Mesenchymal stem cell (in vitro differentiated cells and primary cell): ENCODE measurements around the gene RABEP2.

Experiments
- DNase-seq: peaks from one replicate; pipeline ENCODE4 v3.0.0-alpha.2; 2013
- H2AFZ ChIP-seq: one replicate; pipeline ENCODE4 v1.6.1; 2013; ENCODE audit warnings: low read depth, mild to moderate bottlenecking, control low read depth, inconsistent platforms, low read length, moderate library complexity
- H2AK5ac ChIP-seq: 2 replicates; pipeline ENCODE4 v1.6.1; 2013; ENCODE audit warnings: low read length, moderate library complexity, mild to moderate bottlenecking, inconsistent platforms; ENCODE audit not compliant: severe bottlenecking
- H2BK120ac ChIP-seq: one replicate; pipeline ENCODE4 v1.6.1; 2013; ENCODE audit warnings: low read depth, mild to moderate bottlenecking, inconsistent platforms, low read length, moderate library complexity
- H2BK12ac ChIP-seq, 2 experiments: one replicate each; pipeline ENCODE4 v1.6.1; 2013; ENCODE audit warnings: inconsistent platforms in 2 of 2, low read length in 2 of 2, mild to moderate bottlenecking in 2 of 2, moderate library complexity in 2 of 2, control low read depth in 1 of 2
- H2BK15ac ChIP-seq: one replicate; pipeline ENCODE4 v1.6.1; 2013; ENCODE audit warnings: mild to moderate bottlenecking, low read depth, inconsistent platforms; ENCODE audit not compliant: poor library complexity, severe bottlenecking
- H2BK5ac ChIP-seq: 2 replicates; pipeline ENCODE4 v1.6.1; 2013; ENCODE audit warnings: low read depth, mild to moderate bottlenecking, low read length, control low read depth, inconsistent platforms; ENCODE audit not compliant: poor library complexity, severe bottlenecking
- H3K14ac ChIP-seq, 2 experiments: one replicate each; pipeline ENCODE4 v1.6.1; 2013; ENCODE audit warnings: inconsistent platforms in 2 of 2, low read length in 2 of 2, control low read depth in 1 of 2, mild to moderate bottlenecking in 1 of 2, moderate library complexity in 1 of 2
- H3K18ac ChIP-seq, 2 experiments: one replicate each; pipeline ENCODE4 v1.6.1; 2013; ENCODE audit warnings: inconsistent platforms in 2 of 2, low read length in 2 of 2, control low read depth in 1 of 2, low read depth in 1 of 2, mild to moderate bottlenecking in 1 of 2
- H3K23ac ChIP-seq, 2 experiments: one replicate each; pipeline ENCODE4 v1.6.1; 2013; ENCODE audit warnings: inconsistent platforms in 2 of 2, low read length in 2 of 2, mild to moderate bottlenecking in 2 of 2, moderate library complexity in 2 of 2, control low read depth in 1 of 2
- H3K27ac ChIP-seq: 2 replicates; pipeline ENCODE4 v1.5.1; 2013; ENCODE audit warnings: mild to moderate bottlenecking, moderate library complexity, low read length, control low read depth, inconsistent platforms; ENCODE audit not compliant: poor library complexity, severe bottlenecking
- H3K27me3 ChIP-seq, 2 experiments: 2 replicates each; pipeline versions ENCODE4 v1.6.1 to v1.7.0; 2013; ENCODE audit warnings: low read length in 2 of 2, mild to moderate bottlenecking in 2 of 2, moderate library complexity in 2 of 2, control low read depth in 1 of 2, inconsistent platforms in 1 of 2; ENCODE audit not compliant: control insufficient read depth in 1 of 2, insufficient read depth in 1 of 2
- H3K36me3 ChIP-seq, 2 experiments: 2 replicates each; pipeline versions ENCODE4 v1.6.1 to v1.7.0; 2013; ENCODE audit warnings: low read length in 2 of 2, control low read depth in 1 of 2, inconsistent platforms in 1 of 2, low read depth in 1 of 2, mild to moderate bottlenecking in 1 of 2; ENCODE audit not compliant: insufficient read depth in 2 of 2, control insufficient read depth in 1 of 2
- H3K4ac ChIP-seq, 2 experiments: one replicate each; pipeline ENCODE4 v1.6.1; 2013; ENCODE audit warnings: inconsistent platforms in 2 of 2, low read length in 2 of 2, mild to moderate bottlenecking in 2 of 2, moderate library complexity in 2 of 2, control low read depth in 1 of 2, low read depth in 1 of 2
- H3K4me1 ChIP-seq: 2 replicates; pipeline ENCODE4 v1.6.1; 2013; ENCODE audit warnings: low read depth, low read length, control low read depth; ENCODE audit not compliant: control insufficient read depth, insufficient read depth
- H3K4me2 ChIP-seq: 2 replicates; pipeline ENCODE4 v1.6.1; 2013; ENCODE audit warnings: low read length, mild to moderate bottlenecking, inconsistent platforms; ENCODE audit not compliant: poor library complexity, severe bottlenecking
- H3K4me3 ChIP-seq, 2 experiments: 2 replicates each; pipeline versions ENCODE4 v1.5.1 to v1.7.0; 2013; ENCODE audit warnings: low read length in 2 of 2, mild to moderate bottlenecking in 2 of 2, control low read depth in 1 of 2, low read depth in 1 of 2; ENCODE audit not compliant: insufficient read depth in 1 of 2
- H3K79me1 ChIP-seq: replicated peaks from 2 replicates; pipeline ENCODE4 v1.6.1; 2013; ENCODE audit warnings: mild to moderate bottlenecking, control low read depth, low read length, inconsistent platforms; ENCODE audit not compliant: poor library complexity, severe bottlenecking
- H3K9ac ChIP-seq: 2 replicates; pipeline ENCODE4 v1.7.0; 2013; ENCODE audit warnings: mild to moderate bottlenecking, low read length, moderate library complexity
- H3K9me3 ChIP-seq: 2 replicates; pipeline ENCODE4 v1.7.0; 2013; ENCODE audit warnings: mild to moderate bottlenecking, low read length; ENCODE audit not compliant: control insufficient read depth
- H4K8ac ChIP-seq: one replicate; pipeline ENCODE4 v1.6.1; 2013; ENCODE audit warnings: inconsistent platforms, mild to moderate bottlenecking, low read length, moderate library complexity
- H4K91ac ChIP-seq: one replicate; pipeline ENCODE4 v1.6.1; 2013; ENCODE audit warnings: mild to moderate bottlenecking, low read length, inconsistent platforms
- WGBS: methylation state at CpG from one replicate; pipeline ENCODE4 v1.1.7; 2013; ENCODE audit warnings: mixed read lengths; 5-methylcytosine and 5-hydroxymethylcytosine counted together

RABEP2 gene

GRCh38 chr16:28967156-28967555 lies 42.1 kb upstream of the RABEP2 start:
- WGBS = 71% methylated on average over 3 of the region's 4 CpGs
- Histone ChIP-seq H3K4me1 (no peaks in the 10 kb centered on the region), H3K14ac (no peak overlapping the region), H3K79me1 (peaks cover 7% of the 10 kb centered on the region), H3K4me3 (no peak overlapping the region), H3K27me3 (no peaks in the 10 kb centered on the region), H3K4me2 (no peak overlapping the region), H2BK120ac (no peak overlapping the region), H3K18ac (no peak overlapping the region), H4K91ac (no peak overlapping the region), H2BK12ac (no peak overlapping the region), H2AK5ac (no peak overlapping the region), H4K8ac (no peak overlapping the region), H3K23ac (no peak overlapping the region), H3K27ac (no peak overlapping the region), H2BK5ac (no peak overlapping the region), H2BK15ac (no peak overlapping the region), H2AFZ (no peak overlapping the region), H3K9ac (no peak overlapping the region), H3K36me3 (peaks cover 26 to 31% of the 10 kb centered on the region in 2 experiments), H3K9me3 (no peaks in the 10 kb centered on the region), H3K4ac (no peak overlapping the region)
- DNase-seq = no peak

GRCh38 chr16:28964496-28964895 lies 39.5 kb upstream of the RABEP2 start:
- Histone ChIP-seq H3K23ac (no peak overlapping the region), H3K14ac (no peak overlapping the region), H3K36me3 (peaks cover 35 to 52% of the 10 kb centered on the region in 2 experiments), H2AK5ac (no peak overlapping the region), H3K4ac (no peak overlapping the region), H3K4me1 (no peaks in the 10 kb centered on the region), H4K91ac (no peak overlapping the region), H3K9ac (no peak overlapping the region), H2BK15ac (no peak overlapping the region), H3K18ac (no peak overlapping the region), H3K4me2 (no peak overlapping the region), H2AFZ (no peak overlapping the region), H3K27ac (no peak overlapping the region), H3K9me3 (no peaks in the 10 kb centered on the region), H3K79me1 (peaks cover 15% of the 10 kb centered on the region), H2BK120ac (no peak overlapping the region), H4K8ac (no peak overlapping the region), H3K27me3 (no peaks in the 10 kb centered on the region), H2BK12ac (no peak overlapping the region), H3K4me3 (no peak overlapping the region), H2BK5ac (no peak overlapping the region)
- no peak for DNase-seq
- WGBS = 100% methylated on average over 2 of the region's 2 CpGs

GRCh38 chr16:28964072-28964471 lies 39.0 kb upstream of the RABEP2 start:
- Histone ChIP-seq H3K27ac (no peak overlapping the region), H3K4me3 (no peak overlapping the region), H3K9me3 (no peaks in the 10 kb centered on the region), H3K18ac (no peak overlapping the region), H3K4me2 (no peak overlapping the region), H3K23ac (no peak overlapping the region), H2BK5ac (no peak overlapping the region), H3K79me1 (peaks cover 17% of the 10 kb centered on the region), H2BK15ac (no peak overlapping the region), H3K27me3 (no peaks in the 10 kb centered on the region), H2BK120ac (no peak overlapping the region), H3K9ac (no peak overlapping the region), H2AFZ (no peak overlapping the region), H3K4me1 (no peaks in the 10 kb centered on the region), H3K14ac (no peak overlapping the region), H4K8ac (no peak overlapping the region), H2AK5ac (no peak overlapping the region), H3K36me3 (peaks cover 36 to 56% of the 10 kb centered on the region in 2 experiments), H2BK12ac (no peak overlapping the region), H3K4ac (no peak overlapping the region), H4K91ac (no peak overlapping the region)
- DNase-seq = no peak
- 100% methylated on average over 2 of the region's 3 CpGs for WGBS

GRCh38 chr16:28958836-28959235 lies 33.8 kb upstream of the RABEP2 start:
- no peak overlapping the region for H3K23ac ChIP-seq
- no peak overlapping the region for H2AFZ ChIP-seq

More at GRCh38 chr16:28958836-28959235, 33.8 kb upstream of the RABEP2 start:
- peaks cover 74 to 85% of the 10 kb centered on the region in 2 experiments for H3K36me3 ChIP-seq
- H3K14ac ChIP-seq = no peak overlapping the region
- H2BK120ac ChIP-seq = no peak overlapping the region
- no peak overlapping the region for H4K8ac ChIP-seq
- H3K9ac ChIP-seq = no peak overlapping the region
- no peaks in the 10 kb centered on the region for H3K4me1 ChIP-seq
- no peak overlapping the region for H2BK5ac ChIP-seq
- no peak overlapping the region for H4K91ac ChIP-seq
- no peak overlapping the region for H3K4ac ChIP-seq
- no peak overlapping the region for H3K27ac ChIP-seq
- no peak overlapping the region for H3K18ac ChIP-seq
- WGBS = 99% methylated on average over 5 of the region's 6 CpGs
- no peaks in the 10 kb centered on the region for H3K27me3 ChIP-seq
- H3K79me1 ChIP-seq = peaks cover 39% of the 10 kb centered on the region
- no peak overlapping the region for H2AK5ac ChIP-seq
- H2BK15ac ChIP-seq = no peak overlapping the region
- H3K4me2 ChIP-seq = no peak overlapping the region
- no peak for DNase-seq
- no peak overlapping the region for H3K4me3 ChIP-seq
- no peak overlapping the region for H2BK12ac ChIP-seq
- H3K9me3 ChIP-seq = no peaks in the 10 kb centered on the region
